ENCODE measurements around the gene FN3KRP. TPM values are rescaled to one million over a fixed set of nuclear protein-coding genes. Genes with fewer than 3 reads are reported as not detected.

FN3KRP gene
- total and polyA plus RNA-seq, 2 of the 13 experiments (the other 11 are each of a cell fraction or from before 2014, with no cell fraction given), result 22.4 to 28.2 TPM

DNA sequence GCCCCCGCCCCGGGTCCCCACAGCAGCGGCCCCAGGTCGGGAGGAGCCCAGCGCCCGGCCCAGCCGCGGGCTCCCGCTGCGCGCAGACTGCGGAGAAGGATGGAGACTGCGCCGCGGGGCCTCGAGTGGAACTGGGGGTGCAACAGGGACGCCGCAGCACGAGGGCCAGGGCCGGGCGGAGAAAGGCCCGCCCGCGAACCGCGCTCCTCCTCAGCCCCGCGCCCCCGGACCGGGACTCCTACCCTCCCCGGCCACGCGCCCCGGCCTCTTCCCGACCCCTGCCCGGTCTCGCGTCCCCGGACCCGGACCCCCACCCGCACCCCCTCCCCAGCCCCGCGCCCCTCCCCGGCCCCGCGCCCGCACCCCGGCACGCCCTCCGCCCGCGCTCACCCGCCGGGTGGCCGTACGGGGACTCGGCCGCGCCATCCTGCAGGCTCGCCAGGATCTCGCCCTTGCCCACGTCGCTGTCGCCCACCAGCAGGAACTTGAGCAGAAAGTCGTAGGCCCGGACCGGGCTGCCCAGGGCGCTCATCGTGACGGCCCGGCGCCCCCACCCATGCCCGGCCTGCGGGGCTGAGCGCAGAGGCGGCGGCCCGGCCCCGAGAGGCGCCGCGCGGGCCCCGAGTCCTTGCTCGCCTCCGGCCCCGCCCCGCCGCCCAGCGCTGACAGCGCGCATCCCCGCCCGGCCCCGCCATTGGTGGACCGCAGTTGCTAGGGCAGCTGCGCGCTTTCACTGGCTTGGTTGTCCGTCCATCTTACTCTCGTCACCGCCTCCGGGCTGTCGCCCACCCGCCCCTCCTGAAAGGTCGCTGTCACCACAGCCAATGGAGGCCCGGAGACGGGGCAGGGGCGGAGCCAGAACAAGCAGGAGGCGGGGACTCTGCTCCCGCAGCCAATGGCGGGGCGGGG lies 18.2 kb upstream of the FN3KRP start, which contains the start of gene RAB40B (continued):
- TF ChIP-seq KDM5A (IDR thresholded peaks at IDR 0.05; ENCODE audit: borderline replicate concordance, low read length), result no peak; the same call in 1 of the 2 replicates
- no peak for TF ChIP-seq TCF12 (IDR thresholded peaks at IDR 0.05)
- no peak for TF ChIP-seq TCF12 (CRISPR knock-in tag; IDR thresholded peaks at IDR 0.05)
- no peak for TF ChIP-seq TBX2 (CRISPR knock-in tag; IDR thresholded peaks at IDR 0.05; ENCODE audit: borderline replicate concordance)
- TF ChIP-seq ZNF501 (CRISPR knock-in tag; IDR thresholded peaks at IDR 0.05), result no peak
- TF ChIP-seq, protein P1, sequence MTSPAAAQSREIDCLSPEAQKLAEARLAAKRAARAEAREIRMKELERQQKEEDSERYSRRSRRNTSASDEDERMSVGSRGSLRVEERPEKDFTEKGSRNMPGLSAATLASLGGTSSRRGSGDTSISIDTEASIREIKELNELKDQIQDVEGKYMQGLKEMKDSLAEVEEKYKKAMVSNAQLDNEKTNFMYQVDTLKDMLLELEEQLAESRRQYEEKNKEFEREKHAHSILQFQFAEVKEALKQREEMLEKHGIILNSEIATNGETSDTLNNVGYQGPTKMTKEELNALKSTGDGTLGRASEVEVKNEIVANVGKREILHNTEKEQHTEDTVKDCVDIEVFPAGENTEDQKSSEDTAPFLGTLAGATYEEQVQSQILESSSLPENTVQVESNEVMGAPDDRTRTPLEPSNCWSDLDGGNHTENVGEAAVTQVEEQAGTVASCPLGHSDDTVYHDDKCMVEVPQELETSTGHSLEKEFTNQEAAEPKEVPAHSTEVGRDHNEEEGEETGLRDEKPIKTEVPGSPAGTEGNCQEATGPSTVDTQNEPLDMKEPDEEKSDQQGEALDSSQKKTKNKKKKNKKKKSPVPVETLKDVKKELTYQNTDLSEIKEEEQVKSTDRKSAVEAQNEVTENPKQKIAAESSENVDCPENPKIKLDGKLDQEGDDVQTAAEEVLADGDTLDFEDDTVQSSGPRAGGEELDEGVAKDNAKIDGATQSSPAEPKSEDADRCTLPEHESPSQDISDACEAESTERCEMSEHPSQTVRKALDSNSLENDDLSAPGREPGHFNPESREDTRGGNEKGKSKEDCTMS (CRISPR knock-in tag; conservative IDR thresholded peaks at IDR 0.05), result no peak
- TF ChIP-seq NR2F6 (IDR thresholded peaks at IDR 0.05), result no peak
- no peak for TF ChIP-seq NR2F6 (CRISPR knock-in tag; IDR thresholded peaks at IDR 0.05)
- TF ChIP-seq, protein P2, sequence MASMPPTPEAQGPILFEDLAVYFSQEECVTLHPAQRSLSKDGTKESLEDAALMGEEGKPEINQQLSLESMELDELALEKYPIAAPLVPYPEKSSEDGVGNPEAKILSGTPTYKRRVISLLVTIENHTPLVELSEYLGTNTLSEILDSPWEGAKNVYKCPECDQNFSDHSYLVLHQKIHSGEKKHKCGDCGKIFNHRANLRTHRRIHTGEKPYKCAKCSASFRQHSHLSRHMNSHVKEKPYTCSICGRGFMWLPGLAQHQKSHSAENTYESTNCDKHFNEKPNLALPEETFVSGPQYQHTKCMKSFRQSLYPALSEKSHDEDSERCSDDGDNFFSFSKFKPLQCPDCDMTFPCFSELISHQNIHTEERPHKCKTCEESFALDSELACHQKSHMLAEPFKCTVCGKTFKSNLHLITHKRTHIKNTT (CRISPR knock-in tag; IDR thresholded peaks at IDR 0.05), result 0 out of 2 replicates have a peak, but pooled peaks have one; percentile 26
- no peak for TF ChIP-seq NFE2 (CRISPR knock-in tag; IDR thresholded peaks at IDR 0.05)
- TF ChIP-seq U2AF2 (IDR thresholded peaks at IDR 0.05; ENCODE audit: low read depth, low read length), result no peak
- no peak for TF ChIP-seq FIP1L1 (IDR thresholded peaks at IDR 0.05; ENCODE audit: borderline replicate concordance, insufficient read depth, low read depth, low read length)
- no peak for TF ChIP-seq ZNF547 (CRISPR knock-in tag; IDR thresholded peaks at IDR 0.05)
- no peak for TF ChIP-seq ZNF644 (CRISPR knock-in tag; IDR thresholded peaks at IDR 0.05; ENCODE audit: low read depth)
- no peak for TF ChIP-seq ISX (CRISPR knock-in tag; conservative IDR thresholded peaks at IDR 0.05)
- TF ChIP-seq AHR (CRISPR knock-in tag; IDR thresholded peaks at IDR 0.05), result no peak
- TF ChIP-seq SYNCRIP (IDR thresholded peaks at IDR 0.05; ENCODE audit: insufficient read depth, low read depth, low read length), result no peak
- TF ChIP-seq KLF12 (CRISPR knock-in tag; IDR thresholded peaks at IDR 0.05; ENCODE audit: borderline replicate concordance), result peak; percentile 59; the same call in 1 of the 2 replicates
- no peak for TF ChIP-seq ELF4 (CRISPR knock-in tag; IDR thresholded peaks at IDR 0.05; ENCODE audit: borderline replicate concordance)
- no peak for TF ChIP-seq ZNF7 (CRISPR knock-in tag; IDR thresholded peaks at IDR 0.05)
- TF ChIP-seq, protein P3, sequence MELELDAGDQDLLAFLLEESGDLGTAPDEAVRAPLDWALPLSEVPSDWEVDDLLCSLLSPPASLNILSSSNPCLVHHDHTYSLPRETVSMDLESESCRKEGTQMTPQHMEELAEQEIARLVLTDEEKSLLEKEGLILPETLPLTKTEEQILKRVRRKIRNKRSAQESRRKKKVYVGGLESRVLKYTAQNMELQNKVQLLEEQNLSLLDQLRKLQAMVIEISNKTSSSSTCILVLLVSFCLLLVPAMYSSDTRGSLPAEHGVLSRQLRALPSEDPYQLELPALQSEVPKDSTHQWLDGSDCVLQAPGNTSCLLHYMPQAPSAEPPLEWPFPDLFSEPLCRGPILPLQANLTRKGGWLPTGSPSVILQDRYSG (CRISPR knock-in tag; IDR thresholded peaks at IDR 0.05), result no peak
- TF ChIP-seq, protein P4, sequence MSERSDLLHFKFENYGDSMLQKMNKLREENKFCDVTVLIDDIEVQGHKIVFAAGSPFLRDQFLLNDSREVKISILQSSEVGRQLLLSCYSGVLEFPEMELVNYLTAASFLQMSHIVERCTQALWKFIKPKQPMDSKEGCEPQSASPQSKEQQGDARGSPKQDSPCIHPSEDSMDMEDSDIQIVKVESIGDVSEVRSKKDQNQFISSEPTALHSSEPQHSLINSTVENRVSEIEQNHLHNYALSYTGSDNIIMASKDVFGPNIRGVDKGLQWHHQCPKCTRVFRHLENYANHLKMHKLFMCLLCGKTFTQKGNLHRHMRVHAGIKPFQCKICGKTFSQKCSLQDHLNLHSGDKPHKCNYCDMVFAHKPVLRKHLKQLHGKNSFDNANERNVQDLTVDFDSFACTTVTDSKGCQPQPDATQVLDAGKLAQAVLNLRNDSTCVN (CRISPR knock-in tag; IDR thresholded peaks at IDR 0.05; ENCODE audit: borderline replicate concordance), result no peak
- TF ChIP-seq, protein P5, sequence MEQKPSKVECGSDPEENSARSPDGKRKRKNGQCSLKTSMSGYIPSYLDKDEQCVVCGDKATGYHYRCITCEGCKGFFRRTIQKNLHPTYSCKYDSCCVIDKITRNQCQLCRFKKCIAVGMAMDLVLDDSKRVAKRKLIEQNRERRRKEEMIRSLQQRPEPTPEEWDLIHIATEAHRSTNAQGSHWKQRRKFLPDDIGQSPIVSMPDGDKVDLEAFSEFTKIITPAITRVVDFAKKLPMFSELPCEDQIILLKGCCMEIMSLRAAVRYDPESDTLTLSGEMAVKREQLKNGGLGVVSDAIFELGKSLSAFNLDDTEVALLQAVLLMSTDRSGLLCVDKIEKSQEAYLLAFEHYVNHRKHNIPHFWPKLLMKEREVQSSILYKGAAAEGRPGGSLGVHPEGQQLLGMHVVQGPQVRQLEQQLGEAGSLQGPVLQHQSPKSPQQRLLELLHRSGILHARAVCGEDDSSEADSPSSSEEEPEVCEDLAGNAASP (CRISPR knock-in tag; IDR thresholded peaks at IDR 0.05; ENCODE audit: borderline replicate concordance), result no peak
